Chondrocyte (in vitro differentiated cells): ENCODE measurements around the gene STS. TPM values are rescaled to one million over a fixed set of nuclear protein-coding genes. Genes with fewer than 3 reads are reported as not detected.
"Not testable (repeated sequence)": the region's sequence is repeated elsewhere in the genome, so short reads cannot be mapped to it uniquely, and the experiment has no call there.

Experiments used
- DNase-seq: peaks from one replicate; pipeline ENCODE4 v3.0.0; 2021; ENCODE audit warnings: mixed read lengths, low spot score
- H3K27ac Mint-ChIP-seq: one replicate; pipeline ENCODE4 v1.8.0; 2021; ENCODE audit warnings: mild to moderate bottlenecking, moderate library complexity, mixed read lengths; ENCODE audit not compliant: unreplicated experiment
- H3K27me3 Mint-ChIP-seq: 2 replicates; pipeline ENCODE4 v1.8.0; 2021; ENCODE audit warnings: low read depth, mixed read lengths
- H3K36me3 Mint-ChIP-seq: 2 replicates; pipeline ENCODE4 v1.8.0; 2021; ENCODE audit warnings: low read depth, mixed read lengths
- H3K4me1 Mint-ChIP-seq: 2 replicates; pipeline ENCODE4 v1.8.0; 2021; ENCODE audit warnings: low read depth, mild to moderate bottlenecking, mixed read lengths
- H3K4me3 Mint-ChIP-seq: one replicate; pipeline ENCODE4 v1.8.0; 2021; ENCODE audit warnings: mild to moderate bottlenecking, moderate library complexity, mixed read lengths; ENCODE audit not compliant: unreplicated experiment
- H3K9me3 Mint-ChIP-seq: 2 replicates; pipeline ENCODE4 v1.8.0; 2021; ENCODE audit warnings: low read depth, mixed read lengths
- total RNA-seq: library from RNA; stranded (reverse); gene quantifications from 3 replicates; pipeline ENCODE4 v1.2.1, GENCODE V29; 2021
- TF ChIP-seq, protein P1 (sequence below): fragments of 200-600 bp; sonication (generic); IDR thresholded peaks from 2 replicates; pipeline ENCODE4 v1.5.0; 2021; ENCODE audit warnings: antibody characterized with exemption, mild to moderate bottlenecking, moderate library complexity

The STS gene
- total RNA-seq, 1 donor from 2014 or later: 12.1 TPM

DNA sequence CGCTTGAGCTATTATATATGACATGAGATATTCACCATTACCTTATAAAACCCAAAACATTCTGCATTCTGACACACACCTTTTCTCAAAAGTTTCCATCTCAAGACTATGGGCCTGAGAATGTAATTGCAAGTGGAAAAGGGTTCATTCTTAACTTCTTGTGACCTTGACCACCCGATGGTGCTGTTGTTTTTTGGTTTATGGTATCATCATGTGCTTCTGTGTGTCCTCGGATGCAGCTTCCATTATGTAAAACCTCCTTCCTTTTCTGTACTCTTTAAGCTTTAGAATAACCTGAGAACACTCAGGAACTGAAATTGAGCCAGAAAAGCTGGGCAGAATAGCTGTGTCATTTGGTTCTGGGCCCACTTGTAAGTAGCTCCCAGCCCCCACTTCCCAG, 16.7 kb downstream of the STS start:
- peaks cover 3% of the 10 kb centered on the region for H3K9me3 Mint-ChIP-seq
- no peak overlapping the region for H3K27ac Mint-ChIP-seq
- no peaks in the 10 kb centered on the region for H3K27me3 Mint-ChIP-seq
- H3K36me3 Mint-ChIP-seq: no peaks in the 10 kb centered on the region
- no peak overlapping the region for H3K4me3 Mint-ChIP-seq
- H3K4me1 Mint-ChIP-seq: peaks cover 23% of the 10 kb centered on the region
- TF ChIP-seq, protein P1, sequence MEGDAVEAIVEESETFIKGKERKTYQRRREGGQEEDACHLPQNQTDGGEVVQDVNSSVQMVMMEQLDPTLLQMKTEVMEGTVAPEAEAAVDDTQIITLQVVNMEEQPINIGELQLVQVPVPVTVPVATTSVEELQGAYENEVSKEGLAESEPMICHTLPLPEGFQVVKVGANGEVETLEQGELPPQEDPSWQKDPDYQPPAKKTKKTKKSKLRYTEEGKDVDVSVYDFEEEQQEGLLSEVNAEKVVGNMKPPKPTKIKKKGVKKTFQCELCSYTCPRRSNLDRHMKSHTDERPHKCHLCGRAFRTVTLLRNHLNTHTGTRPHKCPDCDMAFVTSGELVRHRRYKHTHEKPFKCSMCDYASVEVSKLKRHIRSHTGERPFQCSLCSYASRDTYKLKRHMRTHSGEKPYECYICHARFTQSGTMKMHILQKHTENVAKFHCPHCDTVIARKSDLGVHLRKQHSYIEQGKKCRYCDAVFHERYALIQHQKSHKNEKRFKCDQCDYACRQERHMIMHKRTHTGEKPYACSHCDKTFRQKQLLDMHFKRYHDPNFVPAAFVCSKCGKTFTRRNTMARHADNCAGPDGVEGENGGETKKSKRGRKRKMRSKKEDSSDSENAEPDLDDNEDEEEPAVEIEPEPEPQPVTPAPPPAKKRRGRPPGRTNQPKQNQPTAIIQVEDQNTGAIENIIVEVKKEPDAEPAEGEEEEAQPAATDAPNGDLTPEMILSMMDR: peak; percentile 22
- no peak for DNase-seq

DNA sequence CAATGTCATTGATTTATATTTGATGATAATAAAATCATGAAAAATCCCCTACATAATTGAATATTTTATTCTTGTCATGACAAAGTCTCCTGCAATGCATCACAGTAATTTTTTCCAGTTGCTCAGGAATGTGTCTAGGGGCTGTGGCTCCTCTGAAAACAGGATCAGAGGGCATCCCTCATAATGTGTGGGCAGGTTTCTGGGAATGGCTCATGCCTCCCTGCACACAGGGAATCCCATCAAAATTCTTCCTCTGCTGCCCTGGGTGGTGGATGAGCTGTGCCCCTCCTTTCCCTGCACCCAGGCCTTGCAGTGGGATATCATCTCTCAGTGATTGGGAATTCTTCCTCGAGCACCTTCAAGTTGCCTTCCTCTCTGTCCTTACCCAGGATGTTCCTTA, 20.9 kb downstream of the STS start:
- Mint-ChIP-seq H3K27me3 (no peaks in the 10 kb centered on the region), H3K36me3 (no peaks in the 10 kb centered on the region), H3K9me3 (peaks cover 6% of the 10 kb centered on the region), H3K4me3 (no peak overlapping the region), H3K27ac (no peak overlapping the region), H3K4me1 (peaks cover 14% of the 10 kb centered on the region)
- no peak for DNase-seq
- TF ChIP-seq, protein P1: no peak

DNA sequence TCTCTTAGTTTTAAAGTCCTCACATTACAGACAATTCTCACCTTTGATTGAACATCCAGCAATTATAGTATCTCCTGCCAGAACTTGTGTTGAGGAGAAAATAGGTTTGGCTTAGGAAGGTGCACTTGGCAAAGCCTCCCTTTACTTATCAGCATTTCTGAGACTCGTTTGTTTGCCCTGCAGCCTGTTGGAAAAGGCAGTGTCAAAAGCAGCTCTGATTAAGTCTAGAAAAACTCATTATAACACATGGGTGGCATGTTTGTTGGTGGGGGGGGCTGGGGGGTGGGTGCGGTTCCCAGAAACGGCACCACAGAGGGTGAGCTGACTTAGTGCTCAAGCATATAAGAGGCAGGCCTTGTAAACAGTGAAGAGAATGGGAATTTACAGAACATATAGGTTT, 22.1 kb downstream of the STS start:
- Mint-ChIP-seq H3K27me3 (no peaks in the 10 kb centered on the region), H3K36me3 (no peaks in the 10 kb centered on the region), H3K4me1 (peaks cover 4% of the 10 kb centered on the region), H3K9me3 (peaks cover 6% of the 10 kb centered on the region), H3K27ac (no peak overlapping the region), H3K4me3 (no peak overlapping the region)
- TF ChIP-seq, protein P1: no peak
- DNase-seq: no peak

DNA sequence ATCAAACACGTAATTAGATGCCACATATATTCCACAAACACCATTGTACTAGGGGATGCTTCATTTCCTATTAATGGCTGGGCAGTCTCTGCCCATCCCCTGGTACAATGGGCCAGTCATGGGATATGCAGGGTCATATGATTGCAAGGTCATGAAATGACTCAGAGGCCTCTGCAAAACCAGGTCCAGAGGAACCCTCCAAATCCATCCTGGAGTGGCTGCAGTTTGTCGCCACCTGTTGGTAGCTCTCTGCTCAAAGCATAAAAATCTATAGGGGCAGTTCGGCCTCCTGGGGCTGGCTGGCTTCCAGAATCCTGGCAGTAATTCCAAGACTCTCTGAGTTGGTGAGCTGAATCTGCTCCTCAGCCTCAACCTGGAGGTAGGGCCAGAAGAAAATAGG, 23.4 kb downstream of the STS start:
- TF ChIP-seq, protein P1: peak; percentile 67
- Mint-ChIP-seq H3K9me3 (peaks cover 9% of the 10 kb centered on the region), H3K4me3 (no peak overlapping the region)

DNA sequence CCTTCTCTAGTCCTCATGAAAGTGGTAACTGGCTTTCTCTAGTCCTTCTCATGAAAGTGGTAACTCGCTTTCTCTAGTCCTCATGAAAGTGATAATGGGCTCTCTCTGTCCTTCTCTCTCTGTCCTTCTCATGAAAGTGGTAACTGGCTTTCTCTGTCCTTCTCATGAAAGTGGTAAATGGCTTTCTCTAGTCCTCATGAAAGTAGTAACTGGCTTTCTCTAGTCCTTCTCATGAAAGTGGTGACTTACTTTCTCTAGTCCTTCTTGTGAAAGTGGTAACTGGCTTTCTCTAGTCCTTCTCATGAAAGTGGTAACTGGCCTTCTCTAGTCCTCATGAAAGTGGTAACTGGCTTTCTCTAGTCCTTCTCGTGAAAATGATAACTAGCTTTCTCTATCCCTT, 31.3 kb downstream of the STS start:
- not testable (repeated sequence) for H3K4me3 Mint-ChIP-seq, DNase-seq, H3K36me3 Mint-ChIP-seq, H3K9me3 Mint-ChIP-seq, H3K27me3 Mint-ChIP-seq, H3K27ac Mint-ChIP-seq, H3K4me1 Mint-ChIP-seq

More for the DNA sequence above, 23.4 kb downstream of the STS start:
- H3K36me3 Mint-ChIP-seq: no peaks in the 10 kb centered on the region
- peaks cover 4% of the 10 kb centered on the region for H3K4me1 Mint-ChIP-seq
- H3K27me3 Mint-ChIP-seq: no peaks in the 10 kb centered on the region
- DNase-seq: no peak
- no peak overlapping the region for H3K27ac Mint-ChIP-seq

DNA sequence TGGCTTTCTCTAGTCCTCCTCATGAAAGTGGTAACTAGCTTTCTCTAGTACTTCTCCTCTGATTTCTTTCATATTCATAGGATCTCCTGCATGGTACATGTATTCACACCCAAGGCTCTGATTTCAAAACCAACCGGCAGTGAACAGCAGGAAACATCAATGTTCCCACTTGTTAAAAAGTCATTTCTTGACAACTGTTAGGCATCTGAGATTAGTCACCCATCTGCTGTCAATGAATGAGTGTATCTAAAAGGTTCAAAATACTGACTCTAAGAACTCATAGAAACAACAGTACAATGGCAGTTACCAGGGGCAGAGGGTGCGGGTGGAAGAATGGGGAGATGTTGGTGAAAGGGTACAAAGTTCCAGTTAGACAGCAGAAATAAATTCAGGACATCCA, 31.9 kb downstream of the STS start:
- Mint-ChIP-seq H3K4me3 (no peak overlapping the region), H3K36me3 (no peaks in the 10 kb centered on the region), H3K4me1 (no peaks in the 10 kb centered on the region), H3K27me3 (peaks cover 2% of the 10 kb centered on the region), H3K27ac (no peak overlapping the region), H3K9me3 (peaks cover 4% of the 10 kb centered on the region)
- DNase-seq: no peak
- TF ChIP-seq, protein P1: no peak
